Fibroblast of pulmonary artery (primary cell): ENCODE measurements around the gene NAA40.

Experiments
- DNase-seq: peaks from one replicate; pipeline ENCODE4 v3.0.0-alpha.2; 2010; ENCODE audit warnings: low read depth
- H3K4me3 ChIP-seq: replicated peaks from 2 replicates; pipeline ENCODE4 v1.5.1; 2011; ENCODE audit warnings: low read depth, mild to moderate bottlenecking, control low read depth, low read length, moderate library complexity
- CTCF ChIP-seq: IDR thresholded peaks from 2 replicates; pipeline ENCODE4 v1.5.1; 2011; ENCODE audit warnings: mild to moderate bottlenecking, control low read depth, low read length, inconsistent platforms; ENCODE audit errors: missing control alignments

The NAA40 gene

GRCh38 chr11:63897459-63898146 is 41.2 kb upstream of the NAA40 start:
- no peak for DNase-seq
- no peak overlapping the region for H3K4me3 ChIP-seq
- TF ChIP-seq CTCF: no peak

- H3K4me3 ChIP-seq: no peak overlapping the region
- peak; percentile 51 for DNase-seq
- peak; percentile 57 for TF ChIP-seq CTCF
These were observed 37.1 kb upstream of the NAA40 start for GRCh38 chr11:63901660-63902059.

- no peak for DNase-seq
- no peak for TF ChIP-seq CTCF
- H3K4me3 ChIP-seq: no peak overlapping the region
These were observed 34.9 kb upstream of the NAA40 start for GRCh38 chr11:63903884-63904283.

GRCh38 chr11:63904743-63905142 is 34.1 kb upstream of the NAA40 start:
- H3K4me3 ChIP-seq: no peak overlapping the region
- no peak for DNase-seq
- TF ChIP-seq CTCF: no peak

GRCh38 chr11:63905179-63905578 is 33.6 kb upstream of the NAA40 start:
- no peak for DNase-seq
- TF ChIP-seq CTCF: no peak
- H3K4me3 ChIP-seq: no peak overlapping the region

- no peak for TF ChIP-seq CTCF
- H3K4me3 ChIP-seq: no peak overlapping the region
These were observed 32.7 kb upstream of the NAA40 start for GRCh38 chr11:63906087-63906486.

GRCh38 chr11:63906585-63906984 is 32.2 kb upstream of the NAA40 start:
- peak; percentile 32 for DNase-seq
- peak; percentile 14 for TF ChIP-seq CTCF
- no peak overlapping the region for H3K4me3 ChIP-seq

More at GRCh38 chr11:63906087-63906486, 32.7 kb upstream of the NAA40 start:
- DNase-seq: no peak
